IMR-90 (cell line): ENCODE results near the gene STOX2. TPM values are rescaled to one million over a fixed set of nuclear protein-coding genes. Genes with fewer than 3 reads are reported as not detected.

ENCODE experiments used
- MAZ ChIP-seq: IDR thresholded peaks from 2 replicates; pipeline ENCODE4 v1.6.1; 2012; ENCODE audit warnings: low read depth, mild to moderate bottlenecking, low read length, improper control_type of control experiment, moderate library complexity, borderline replicate concordance
- MXI1 ChIP-seq: IDR thresholded peaks from 2 replicates; pipeline ENCODE4 v1.6.1; 2012; ENCODE audit warnings: low read depth, mild to moderate bottlenecking, low read length, moderate library complexity, borderline replicate concordance
- NFE2L2 ChIP-seq: fragments of 150-350 bp; IDR thresholded peaks from 2 replicates; pipeline ENCODE4 v1.6.1; 2016; ENCODE audit warnings: low read depth, mild to moderate bottlenecking, low read length
- polyA plus RNA-seq, 3 experiments: library from polyadenylated mRNA; depleted of rRNA; stranded (reverse); fragments of >200 nt; gene quantifications; 2 replicates each; pipeline ENCODE4 v1.2.3, GENCODE V29; 2012; ENCODE audit warnings: low replicate concordance in 1 of 3
- total RNA-seq: library from RNA; depleted of rRNA; stranded (reverse); fragments of >200 nt; gene quantifications from 2 replicates; pipeline ENCODE4 v1.2.3, GENCODE V29; 2012

The STOX2 gene
- total and polyA plus RNA-seq, 2 of the 4 experiments (the other 2 are of a cell fraction) = 1.1 to 5.4 TPM

- TF ChIP-seq NFE2L2 = no peak
- TF ChIP-seq MXI1 = no peak
- no peak for TF ChIP-seq MAZ
Measured at GRCh38 chr4:183906739-183907651, 1.9 kb downstream of the STOX2 start (continued).
